SK-N-SH treated with all-trans-retinoic acid at 6 μM for 48 hours (cell line): ENCODE results near the gene TBXAS1.

Source experiments
- ATAC-seq: fragments of 200-7000 bp; cut with Tn5 transposase; 3 replicates; pipeline ENCODE4 v1.9.1; 2020; ENCODE audit warnings: mild to moderate bottlenecking, moderate library complexity
- ARNTL ChIP-seq: fragments of 450-650 bp; formaldehyde crosslinking; IDR thresholded peaks from 2 replicates; pipeline ENCODE4 v1.5.0; 2020; ENCODE audit warnings: low read depth, mild to moderate bottlenecking, moderate library complexity, borderline replicate concordance
- BACH2 ChIP-seq: fragments of 250-450 bp; sonication (Bioruptor Pico); IDR thresholded peaks from 2 replicates; pipeline ENCODE4 v1.9.0; 2021; ENCODE audit warnings: mild to moderate bottlenecking, borderline replicate concordance
- CREB5 ChIP-seq: fragments of 250-450 bp; sonication (Bioruptor Pico); IDR thresholded peaks from 2 replicates; pipeline ENCODE4 v1.5.1; 2020; ENCODE audit warnings: low read depth, mild to moderate bottlenecking, moderate library complexity
- CSDC2 ChIP-seq: fragments of 250-450 bp; sonication (Bioruptor Pico); IDR thresholded peaks from 2 replicates; pipeline ENCODE4 v1.5.0; 2020; ENCODE audit warnings: mild to moderate bottlenecking, moderate library complexity
- CSRNP3 ChIP-seq: fragments of 250-450 bp; sonication (Bioruptor Pico); IDR thresholded peaks from 2 replicates; pipeline ENCODE4 v1.5.1; 2021; ENCODE audit warnings: mild to moderate bottlenecking, moderate library complexity
- ESRRG ChIP-seq: fragments of 250-450 bp; sonication (Bioruptor Pico); IDR thresholded peaks from 2 replicates; pipeline ENCODE4 v1.6.1; 2021; ENCODE audit warnings: mild to moderate bottlenecking
- GLIS3 ChIP-seq: fragments of 250-450 bp; sonication (Bioruptor Pico); IDR thresholded peaks from 2 replicates; pipeline ENCODE4 v1.5.0; 2020; ENCODE audit warnings: mild to moderate bottlenecking, moderate library complexity
- ISL1 ChIP-seq: fragments of 250-450 bp; sonication (Bioruptor Pico); IDR thresholded peaks from 2 replicates; pipeline ENCODE4 v2.1.2; 2022; ENCODE audit warnings: mild to moderate bottlenecking, moderate library complexity
- OSR1 ChIP-seq: fragments of 250-450 bp; sonication (Bioruptor Pico); IDR thresholded peaks from 2 replicates; pipeline ENCODE4 v1.8.0; 2022; ENCODE audit warnings: moderate library complexity, mild to moderate bottlenecking, inconsistent platforms
- PATZ1 ChIP-seq: fragments of 250-450 bp; sonication (Bioruptor Pico); IDR thresholded peaks from 2 replicates; pipeline ENCODE4 v1.8.0; 2020; ENCODE audit warnings: mild to moderate bottlenecking, moderate library complexity, borderline replicate concordance
- POU6F1 ChIP-seq: fragments of 250-450 bp; sonication (Bioruptor Pico); IDR thresholded peaks from 2 replicates; pipeline ENCODE4 v1.8.0; 2021; ENCODE audit warnings: low read depth, mild to moderate bottlenecking, moderate library complexity, borderline replicate concordance
- PPARA ChIP-seq: fragments of 250-450 bp; sonication (Bioruptor Pico); IDR thresholded peaks from 2 replicates; pipeline ENCODE4 v1.5.0; 2020; ENCODE audit warnings: mild to moderate bottlenecking, borderline replicate concordance
- RARB ChIP-seq: fragments of 250-450 bp; sonication (Bioruptor Pico); IDR thresholded peaks from 2 replicates; pipeline ENCODE4 v1.8.0; 2021; ENCODE audit warnings: mild to moderate bottlenecking, moderate library complexity
- SNAI2 ChIP-seq: fragments of 250-450 bp; sonication (Bioruptor Pico); IDR thresholded peaks from 2 replicates; pipeline ENCODE4 v1.5.0; 2020; ENCODE audit warnings: mild to moderate bottlenecking, moderate library complexity
- TCF4 ChIP-seq: fragments of 250-450 bp; sonication (Bioruptor Pico); IDR thresholded peaks from 2 replicates; pipeline ENCODE4 v1.8.0; 2021; ENCODE audit warnings: mild to moderate bottlenecking, moderate library complexity, borderline replicate concordance
- TOX ChIP-seq: fragments of 250-450 bp; sonication (Bioruptor Pico); IDR thresholded peaks from 2 replicates; pipeline ENCODE4 v1.8.0; 2021; ENCODE audit warnings: mild to moderate bottlenecking, moderate library complexity, borderline replicate concordance
- TSHZ2 ChIP-seq: fragments of 250-450 bp; sonication (Bioruptor Pico); IDR thresholded peaks from 2 replicates; pipeline ENCODE4 v1.5.0; 2020; ENCODE audit warnings: mild to moderate bottlenecking, moderate library complexity
- ZFP3 ChIP-seq: fragments of 250-450 bp; sonication (Bioruptor Pico); IDR thresholded peaks from 2 replicates; pipeline ENCODE4 v1.5.0; 2020; ENCODE audit warnings: mild to moderate bottlenecking, moderate library complexity
- ZFP30 ChIP-seq: fragments of 450-650 bp; formaldehyde crosslinking; IDR thresholded peaks from 2 replicates; pipeline ENCODE4 v1.5.0; 2022; ENCODE audit warnings: mild to moderate bottlenecking, moderate library complexity
- ZNF70 ChIP-seq: fragments of 450-650 bp; formaldehyde crosslinking; IDR thresholded peaks from 2 replicates; pipeline ENCODE4 v1.5.0; 2020; ENCODE audit warnings: mild to moderate bottlenecking, moderate library complexity
- ZNF8 ChIP-seq: fragments of 450-650 bp; formaldehyde crosslinking; IDR thresholded peaks from 2 replicates; pipeline ENCODE4 v1.5.0; 2020; ENCODE audit warnings: mild to moderate bottlenecking, moderate library complexity

The TBXAS1 gene

GRCh38 chr7:139870380-139870779 is 41.3 kb downstream of the TBXAS1 start:
- ATAC-seq, result no peak
- TF ChIP-seq ISL1 (CRISPR knock-in tag) (no peak), CSDC2 (no peak), ARNTL (CRISPR knock-in tag) (no peak), POU6F1 (CRISPR knock-in tag) (no peak), PATZ1 (CRISPR knock-in tag) (no peak), ESRRG (CRISPR knock-in tag) (no peak), GLIS3 (no peak), TOX (no peak), ZNF70 (no peak)

DNA sequence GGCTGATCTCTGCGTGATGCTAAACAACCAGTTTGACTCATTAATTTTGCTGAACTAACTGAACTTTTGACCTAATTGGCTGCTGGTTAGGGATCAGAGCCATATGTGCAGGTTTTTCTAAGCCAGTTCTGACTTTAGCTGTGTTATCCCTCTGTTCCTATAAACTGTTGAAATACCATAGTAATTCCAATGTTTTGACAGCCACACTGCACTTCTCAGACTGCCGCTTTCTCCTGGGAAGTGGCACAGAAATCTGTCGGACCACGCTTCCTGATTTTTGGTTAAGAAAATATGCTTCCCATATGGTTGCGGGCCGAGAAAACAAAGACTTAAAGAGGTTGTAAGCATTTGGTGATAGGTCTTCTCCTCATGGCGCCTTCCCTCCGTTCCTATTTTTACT is 42.3 kb downstream of the TBXAS1 start:
- TF ChIP-seq CSDC2 (no peak), PPARA (no peak), ARNTL (CRISPR knock-in tag) (no peak), TSHZ2 (no peak), PATZ1 (CRISPR knock-in tag) (no peak), ZFP3 (CRISPR knock-in tag) (no peak), ZNF8 (CRISPR knock-in tag) (no peak), RARB (no peak)
- peak; percentile 47 for ATAC-seq

GRCh38 chr7:139871820-139872219 is 42.8 kb downstream of the TBXAS1 start:
- no peak; the same call in 2 of the 3 replicates for ATAC-seq
- TF ChIP-seq ESRRG (CRISPR knock-in tag) (no peak), POU6F1 (CRISPR knock-in tag) (no peak), ARNTL (CRISPR knock-in tag) (no peak), ZNF70 (no peak), SNAI2 (no peak), ZFP3 (CRISPR knock-in tag) (no peak), BACH2 (CRISPR knock-in tag) (no peak), TCF4 (CRISPR knock-in tag) (no peak), CSDC2 (no peak), PPARA (no peak), CSRNP3 (no peak), TSHZ2 (no peak), TOX (no peak), ZFP30 (CRISPR knock-in tag) (no peak), GLIS3 (no peak), CREB5 (CRISPR knock-in tag) (no peak), OSR1 (CRISPR knock-in tag) (no peak)
